Smooth muscle cell (in vitro differentiated cells): Measurements from ENCODE around the gene LRSAM1. TPM values are rescaled to one million over a fixed set of nuclear protein-coding genes. Genes with fewer than 3 reads are reported as not detected.
A peak's percentile ranks its signal among the peaks of the same experiment; 100 is the strongest.

Source experiments
- DNase-seq: peaks from one replicate; lab custom pipeline; 2025; ENCODE audit not compliant: unreplicated experiment; lab: John Stamatoyannopoulos, UW
- H2AFZ ChIP-seq: fragments of 200-600 bp; sonication (generic); 2 replicates; pipeline ENCODE4 v1.6.0; 2016; ENCODE audit warnings: antibody characterized with exemption, low read depth, mild to moderate bottlenecking
- H3F3A ChIP-seq: fragments of 200-600 bp; sonication (generic); 2 replicates; pipeline ENCODE4 v1.6.0; 2017; ENCODE audit warnings: antibody characterized with exemption, low read depth
- H3K27ac ChIP-seq: fragments of 200-600 bp; sonication (generic); 2 replicates; pipeline ENCODE4 v1.5.1; 2016; ENCODE audit warnings: low read depth, mild to moderate bottlenecking
- H3K27me3 ChIP-seq: fragments of 200-600 bp; sonication (generic); 2 replicates; pipeline ENCODE4 v1.6.1; 2016; ENCODE audit warnings: low read depth, mild to moderate bottlenecking
- H3K36me3 ChIP-seq: fragments of 200-600 bp; sonication (generic); 2 replicates; pipeline ENCODE4 v1.5.1; 2016; ENCODE audit warnings: low read depth
- H3K4me1 ChIP-seq: fragments of 200-600 bp; sonication (generic); 2 replicates; pipeline ENCODE4 v1.5.1; 2016; ENCODE audit warnings: low read depth
- H3K4me2 ChIP-seq: fragments of 200-600 bp; sonication (generic); 2 replicates; pipeline ENCODE4 v1.6.0; 2016; ENCODE audit warnings: mild to moderate bottlenecking
- H3K4me3 ChIP-seq: fragments of 200-600 bp; sonication (generic); 2 replicates; pipeline ENCODE4 v1.5.1; 2016; ENCODE audit warnings: mild to moderate bottlenecking
- H3K79me2 ChIP-seq: fragments of 200-600 bp; sonication (generic); 2 replicates; pipeline ENCODE4 v1.6.0; 2016; ENCODE audit warnings: low read depth, mild to moderate bottlenecking
- H3K9ac ChIP-seq: fragments of 200-600 bp; sonication (generic); 2 replicates; pipeline ENCODE4 v1.6.0; 2016; ENCODE audit warnings: low read depth
- H3K9me3 ChIP-seq: fragments of 200-600 bp; sonication (generic); replicated peaks from 2 replicates; pipeline ENCODE4 v1.5.1; 2016; ENCODE audit warnings: low read depth
- H4K20me1 ChIP-seq: fragments of 200-600 bp; sonication (generic); 2 replicates; pipeline ENCODE4 v1.6.0; 2016; ENCODE audit warnings: low read depth
- WGBS: methylation state at CpG from one replicate; pipeline ENCODE4 v1.1.7; 2016; ENCODE audit warnings: low lambda C conversion rate; 5-methylcytosine and 5-hydroxymethylcytosine counted together
- polyA plus RNA-seq: library from polyadenylated mRNA; unstranded; fragments of >200 nt; fragmentation: Nextera tagmentation; extraction: Ambion mirVana; gene quantifications from 2 replicates; pipeline ENCODE4 v1.2.1, GENCODE V29; 2016
- total RNA-seq: library from RNA; depleted of rRNA; stranded (reverse); fragments of >200 nt; gene quantifications from 2 replicates; pipeline ENCODE4 v1.2.3, GENCODE V29; 2014
- TF ChIP-seq, protein P1 (sequence below): fragments of 200-600 bp; sonication (generic); IDR thresholded peaks from 2 replicates; pipeline ENCODE4 v1.5.1; 2017; ENCODE audit warnings: borderline replicate concordance, mild to moderate bottlenecking, antibody characterized with exemption; ENCODE audit not compliant: insufficient read depth, poor library complexity, severe bottlenecking

Gene LRSAM1
- total and polyA plus RNA-seq, 2 experiments from 2014 or later, result 10.5 to 27.0 TPM

DNA sequence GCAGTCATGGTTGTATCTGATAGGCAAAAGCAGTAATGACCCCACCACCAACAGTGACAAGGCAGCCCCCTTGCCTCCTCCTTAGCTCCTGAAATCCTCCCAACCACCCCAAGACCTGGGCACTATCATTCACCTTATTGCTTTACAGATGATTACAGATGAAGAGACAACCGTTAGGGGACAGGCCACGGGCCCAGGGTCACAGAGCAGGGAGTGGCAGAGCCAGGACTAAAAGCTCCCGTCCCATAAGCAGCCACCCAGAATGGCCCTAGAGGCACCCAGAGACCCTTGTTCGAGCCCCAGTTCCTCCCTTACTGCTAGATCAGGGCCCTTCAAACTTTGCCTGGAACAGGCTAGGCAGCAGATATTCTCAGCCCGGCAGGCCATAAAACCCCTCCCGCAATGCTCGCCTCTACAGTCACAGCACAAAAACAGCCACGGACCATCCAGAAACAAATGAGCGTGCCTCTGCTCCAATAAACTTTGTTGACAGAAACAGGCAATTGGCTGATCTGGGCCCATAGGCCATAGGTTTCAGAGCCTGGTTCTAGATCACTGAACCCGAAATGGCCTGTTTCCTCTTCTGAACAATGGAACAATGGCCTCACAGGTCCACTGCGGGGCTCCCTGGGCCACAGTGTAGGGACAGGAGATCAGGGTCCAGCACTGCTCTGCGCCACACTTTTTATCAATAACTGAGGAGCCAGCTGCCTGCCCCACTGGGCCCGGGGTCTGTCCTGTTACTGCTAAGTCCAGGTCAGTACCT, 67.0 kb downstream of the LRSAM1 start:
- WGBS, result 85% methylated on average over 13 of the region's 13 CpGs
- H3K4me2 ChIP-seq, result no peak overlapping the region
- H3K4me1 ChIP-seq, result peaks cover 8% of the 10 kb centered on the region
- no peaks in the 10 kb centered on the region for H3K27me3 ChIP-seq
- no peak overlapping the region for H3K4me3 ChIP-seq
- peaks cover 15% of the 10 kb centered on the region for H3F3A ChIP-seq
- no peak overlapping the region for H3K9ac ChIP-seq
- H4K20me1 ChIP-seq, result peaks cover 35% of the 10 kb centered on the region
- no peaks in the 10 kb centered on the region for H3K36me3 ChIP-seq
- H3K79me2 ChIP-seq, result peaks cover 4% of the 10 kb centered on the region
- DNase-seq, result no peak
- TF ChIP-seq, protein P1, sequence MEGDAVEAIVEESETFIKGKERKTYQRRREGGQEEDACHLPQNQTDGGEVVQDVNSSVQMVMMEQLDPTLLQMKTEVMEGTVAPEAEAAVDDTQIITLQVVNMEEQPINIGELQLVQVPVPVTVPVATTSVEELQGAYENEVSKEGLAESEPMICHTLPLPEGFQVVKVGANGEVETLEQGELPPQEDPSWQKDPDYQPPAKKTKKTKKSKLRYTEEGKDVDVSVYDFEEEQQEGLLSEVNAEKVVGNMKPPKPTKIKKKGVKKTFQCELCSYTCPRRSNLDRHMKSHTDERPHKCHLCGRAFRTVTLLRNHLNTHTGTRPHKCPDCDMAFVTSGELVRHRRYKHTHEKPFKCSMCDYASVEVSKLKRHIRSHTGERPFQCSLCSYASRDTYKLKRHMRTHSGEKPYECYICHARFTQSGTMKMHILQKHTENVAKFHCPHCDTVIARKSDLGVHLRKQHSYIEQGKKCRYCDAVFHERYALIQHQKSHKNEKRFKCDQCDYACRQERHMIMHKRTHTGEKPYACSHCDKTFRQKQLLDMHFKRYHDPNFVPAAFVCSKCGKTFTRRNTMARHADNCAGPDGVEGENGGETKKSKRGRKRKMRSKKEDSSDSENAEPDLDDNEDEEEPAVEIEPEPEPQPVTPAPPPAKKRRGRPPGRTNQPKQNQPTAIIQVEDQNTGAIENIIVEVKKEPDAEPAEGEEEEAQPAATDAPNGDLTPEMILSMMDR, result no peak
- no peak overlapping the region for H2AFZ ChIP-seq
- no peaks in the 10 kb centered on the region for H3K9me3 ChIP-seq
- H3K27ac ChIP-seq, result peak overlapping the region; percentile 96

DNA sequence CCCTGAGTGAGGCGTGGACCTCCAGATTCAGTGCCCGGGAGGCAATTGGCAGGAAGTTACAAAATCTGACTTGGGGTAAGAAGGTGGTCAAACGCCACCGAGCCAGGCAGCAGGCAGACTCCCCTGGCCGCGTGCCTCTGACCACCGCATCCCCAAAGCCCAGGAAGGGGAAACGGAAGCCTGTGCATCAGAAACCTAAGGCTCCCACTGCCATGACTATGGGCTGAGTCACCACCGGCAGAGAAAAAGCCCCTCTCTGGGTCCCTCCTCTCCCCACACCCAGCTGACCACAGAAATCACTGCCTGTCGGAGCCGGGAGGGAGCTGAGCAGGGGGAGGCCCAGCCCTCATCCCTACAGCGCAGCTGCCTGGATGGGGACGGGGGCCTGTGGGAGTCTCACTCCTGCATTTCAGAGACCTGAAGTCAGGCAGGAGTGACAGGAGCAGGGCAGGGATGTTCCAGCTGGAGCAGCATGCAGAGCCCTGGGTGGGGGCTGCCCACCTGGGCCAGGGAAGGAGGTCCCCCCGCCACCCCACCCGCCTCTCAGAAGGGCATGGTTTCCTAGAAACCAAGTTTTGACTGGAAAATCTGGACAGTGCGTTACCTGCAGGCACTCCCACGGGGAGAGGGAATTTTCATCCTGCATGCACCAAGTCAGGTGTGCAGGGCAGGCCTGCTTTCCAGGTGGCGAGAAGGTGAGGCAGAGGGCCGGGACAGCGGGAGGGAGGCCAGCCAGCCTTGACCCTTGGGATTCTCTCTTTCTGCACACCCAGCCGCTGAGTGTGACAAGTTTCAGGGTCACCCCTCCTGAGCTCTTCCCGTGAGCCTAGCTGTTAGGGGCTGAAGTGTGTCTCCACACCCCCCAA, 68.2 kb downstream of the LRSAM1 start:
- peak overlapping the region; percentile 34 for H3K9ac ChIP-seq
- TF ChIP-seq, protein P1, result no peak
- H3K27me3 ChIP-seq, result no peaks in the 10 kb centered on the region
- peak; percentile 68 for DNase-seq
- H3K9me3 ChIP-seq, result no peaks in the 10 kb centered on the region
- H3K36me3 ChIP-seq, result no peaks in the 10 kb centered on the region
- peaks cover 26% of the 10 kb centered on the region for H4K20me1 ChIP-seq
- H2AFZ ChIP-seq, result no peak overlapping the region
- 32% methylated on average over 20 of the region's 22 CpGs for WGBS
- peaks cover 24% of the 10 kb centered on the region for H3F3A ChIP-seq
- H3K4me1 ChIP-seq, result peaks cover 8% of the 10 kb centered on the region
- H3K4me2 ChIP-seq, result peak overlapping the region; percentile 57
- H3K27ac ChIP-seq, result peak overlapping the region; percentile 96
- no peak overlapping the region for H3K4me3 ChIP-seq
- H3K79me2 ChIP-seq, result peaks cover 10% of the 10 kb centered on the region

DNA sequence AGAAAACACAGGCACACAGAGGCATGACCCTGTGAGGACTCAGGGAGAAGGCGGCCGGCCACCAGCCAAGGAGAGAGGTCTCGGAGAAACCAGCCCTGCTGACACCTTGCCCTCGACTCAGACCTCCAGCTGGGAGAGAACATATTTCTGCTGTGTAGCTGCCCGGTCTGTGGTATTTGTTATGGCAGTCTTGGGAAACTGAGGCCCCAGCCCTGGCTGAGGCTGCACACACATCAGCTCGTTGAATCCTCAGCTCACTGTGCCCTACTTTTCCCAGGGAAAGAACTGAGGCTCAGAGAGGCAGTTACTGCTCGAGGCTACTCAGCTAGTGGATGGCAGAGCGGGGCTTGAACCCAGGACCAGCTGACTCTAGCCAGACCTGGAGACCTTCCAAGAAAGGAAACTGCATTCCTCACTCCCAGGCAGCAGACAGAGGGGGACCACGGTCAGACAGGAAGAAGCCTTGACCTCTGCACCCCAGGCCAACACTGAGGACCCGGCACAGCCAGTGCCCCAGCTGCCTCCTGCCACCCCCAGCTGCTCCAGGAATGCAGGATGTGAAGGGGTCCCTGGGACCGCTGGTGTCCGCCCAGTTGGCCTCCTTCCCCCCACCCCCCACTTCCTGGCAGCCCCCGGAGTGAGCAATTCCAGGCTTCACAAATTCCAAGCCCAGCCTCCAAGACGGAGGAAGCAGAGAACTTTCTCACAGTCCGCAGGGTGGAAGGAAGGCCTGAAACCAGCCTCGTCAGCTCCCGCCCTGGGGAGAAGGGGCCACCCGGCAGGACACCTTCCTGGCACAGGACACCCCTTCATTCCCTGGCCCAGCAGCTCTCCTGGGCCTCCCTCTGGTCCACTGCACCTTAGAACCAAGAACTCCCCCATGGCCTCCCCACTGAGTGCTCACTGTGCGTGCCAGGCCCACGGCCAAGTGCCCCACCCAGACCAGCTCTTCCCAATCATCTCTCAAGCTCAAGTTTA, 69.9 kb downstream of the LRSAM1 start:
- no peak overlapping the region for H3K4me3 ChIP-seq
- H3F3A ChIP-seq, result peaks cover 30% of the 10 kb centered on the region
- H3K9ac ChIP-seq, result peak overlapping the region; percentile 62
- DNase-seq, result no peak
- peaks cover 8% of the 10 kb centered on the region for H3K4me1 ChIP-seq
- H4K20me1 ChIP-seq, result peaks cover 19% of the 10 kb centered on the region
- peaks cover 6% of the 10 kb centered on the region for H3K79me2 ChIP-seq
- H3K4me2 ChIP-seq, result peak overlapping the region; percentile 49
- H3K27me3 ChIP-seq, result no peaks in the 10 kb centered on the region
- TF ChIP-seq, protein P1, result no peak
- H3K36me3 ChIP-seq, result no peaks in the 10 kb centered on the region
- H3K9me3 ChIP-seq, result no peaks in the 10 kb centered on the region
- H2AFZ ChIP-seq, result no peak overlapping the region
- peak overlapping the region; percentile 96 for H3K27ac ChIP-seq
- WGBS, result 30% methylated on average over 19 of the region's 20 CpGs
